Thyroid gland (tissue), 4 donors: ENCODE measurements around the gene FBXL20. TPM values are rescaled to one million over a fixed set of nuclear protein-coding genes. Genes with fewer than 3 reads are reported as not detected.
"Not testable (repeated sequence)": the region's sequence is repeated elsewhere in the genome, so short reads cannot be mapped to it uniquely, and the experiment has no call there.

Source experiments
- DNase-seq, 2 donors: peaks; one replicate each; pipeline ENCODE4 v3.0.0-alpha.2; 2019
- H3K27ac ChIP-seq, 3 donors: fragments of 200-600 bp; sonication (generic); 1 replicate in 2 of 3; 2 replicates in 1 of 3; pipeline ENCODE4 v1.5.1; 2016 to 2019; ENCODE audit warnings: mild to moderate bottlenecking in 1 of 3, moderate library complexity in 1 of 3
- H3K27me3 ChIP-seq: fragments of 200-600 bp; sonication (generic); one replicate; pipeline ENCODE4 v1.5.1; 2019
- H3K36me3 ChIP-seq, 2 donors: fragments of 200-600 bp; sonication (generic); one replicate each; pipeline ENCODE4 v1.5.1; 2016 to 2019
- H3K4me1 ChIP-seq, 2 donors: fragments of 200-600 bp; sonication (generic); one replicate each; pipeline ENCODE4 v1.5.1; 2017 to 2019
- H3K4me3 ChIP-seq, 3 donors: fragments of 200-600 bp; sonication (generic); replicated peaks in 1 of 3; 1 replicate in 2 of 3; 2 replicates in 1 of 3; pipeline ENCODE4 v1.5.1; 2016; ENCODE audit warnings: mild to moderate bottlenecking in 1 of 3
- H3K9me3 ChIP-seq: fragments of 200-600 bp; sonication (generic); one replicate; pipeline ENCODE4 v1.5.1; 2017
- CTCF ChIP-seq, 6 experiments: fragments of 200-600 bp in 3 of 6; fragments of 450-650 bp in 3 of 6; sonication (generic) in 3 of 6; IDR thresholded peaks; one replicate each; pipeline ENCODE4 v1.5.1; 2016 to 2019; ENCODE audit warnings: antibody characterized with exemption in 6 of 6, mild to moderate bottlenecking in 2 of 6, inconsistent platforms in 1 of 6, moderate library complexity in 1 of 6
- POLR2A ChIP-seq, 2 donors: fragments of 450-650 bp; IDR thresholded peaks; one replicate each; pipeline ENCODE4 v1.6.1; 2017; ENCODE audit warnings: antibody characterized with exemption in 2 of 2, mild to moderate bottlenecking in 2 of 2, moderate library complexity in 1 of 2
- WGBS, 2 donors: methylation state at CpG; one replicate each; pipeline ENCODE4 v1.1.5; 2017; 5-methylcytosine and 5-hydroxymethylcytosine counted together
- intact Hi-C: fragments of 100-400 bp; cut with DNase I; formaldehyde crosslinking; loops from one replicate; pipeline ENCODE4 v1.15.1; 2023
- total RNA-seq, 4 donors: library from RNA; depleted of rRNA; stranded (reverse); fragments of >200 nt; gene quantifications; one replicate each; pipeline ENCODE4 v1.2.3, GENCODE V29; 2016

Gene FBXL20
- total RNA-seq, 4 donors from 2014 or later = 17.2 to 27.7 (median 22.2) TPM

GRCh38 chr17:39349246-39349645 lies 52.2 kb downstream of the FBXL20 start:
- no peaks in the 10 kb centered on the region for H3K4me1 ChIP-seq
- 76 to 98% methylated on average over 3 of the region's 3 CpGs for WGBS, 2 donors
- no peak for DNase-seq
- H3K36me3 ChIP-seq = no peaks in the 10 kb centered on the region
- TF ChIP-seq CTCF (IDR thresholded peaks at IDR 0.05) = no peak
- TF ChIP-seq POLR2A (IDR thresholded peaks at IDR 0.05) = no peak
- no peaks in the 10 kb centered on the region for H3K9me3 ChIP-seq
- H3K27me3 ChIP-seq = no peaks in the 10 kb centered on the region
- intact Hi-C loops = no loop called here
- no peak overlapping the region for H3K4me3 ChIP-seq
- H3K27ac ChIP-seq = no peak overlapping the region

GRCh38 chr17:39346863-39347262 lies 54.6 kb downstream of the FBXL20 start:
- H3K27ac ChIP-seq, H3K4me1 ChIP-seq, H3K4me3 ChIP-seq, DNase-seq, H3K9me3 ChIP-seq, intact Hi-C loops, H3K36me3 ChIP-seq, H3K27me3 ChIP-seq: not testable (repeated sequence)
- WGBS, 2 donors = 94 to 96% methylated on average over 5 of the region's 5 CpGs

GRCh38 chr17:39341541-39341940 lies 59.9 kb downstream of the FBXL20 start:
- DNase-seq = no peak
- no peak for TF ChIP-seq POLR2A (IDR thresholded peaks at IDR 0.05)
- TF ChIP-seq CTCF (IDR thresholded peaks at IDR 0.05) = no peak
- 93 to 100% methylated on average over 3 of the region's 3 CpGs for WGBS, 2 donors
- Histone ChIP-seq H3K27me3 (no peaks in the 10 kb centered on the region), H3K9me3 (no peaks in the 10 kb centered on the region), H3K27ac (no peak overlapping the region), H3K36me3 (no peaks in the 10 kb centered on the region), H3K4me3 (no peak overlapping the region), H3K4me1 (peaks cover 5 to 15% of the 10 kb centered on the region in 2 donors)
- intact Hi-C loops = no loop called here

- no peak overlapping the region for H3K4me3 ChIP-seq
- TF ChIP-seq CTCF (IDR thresholded peaks at IDR 0.05) = no peak
- TF ChIP-seq POLR2A (IDR thresholded peaks at IDR 0.05) = no peak
- H3K27me3 ChIP-seq = no peaks in the 10 kb centered on the region
- H3K36me3 ChIP-seq = no peaks in the 10 kb centered on the region
- H3K9me3 ChIP-seq = no peaks in the 10 kb centered on the region
- H3K27ac ChIP-seq = no peak overlapping the region
- DNase-seq = no peak
- intact Hi-C loops = no loop called here
- H3K4me1 ChIP-seq = peaks cover 10 to 20% of the 10 kb centered on the region in 2 donors
These were observed 60.7 kb downstream of the FBXL20 start for GRCh38 chr17:39340731-39341130.

GRCh38 chr17:39339272-39339671 lies 62.2 kb downstream of the FBXL20 start:
- Histone ChIP-seq H3K9me3 (no peaks in the 10 kb centered on the region), H3K27me3 (no peaks in the 10 kb centered on the region), H3K4me1 (peaks cover 13 to 33% of the 10 kb centered on the region in 2 donors), H3K27ac (no peak overlapping the region), H3K36me3 (no peaks in the 10 kb centered on the region), H3K4me3 (no peak overlapping the region)
- DNase-seq = no peak
- TF ChIP-seq POLR2A (IDR thresholded peaks at IDR 0.05) = no peak
- no peak for TF ChIP-seq CTCF (IDR thresholded peaks at IDR 0.05)
- WGBS, 2 donors = 24 to 47% methylated on average over 2 of the region's 2 CpGs
- intact Hi-C loops = no loop called here

GRCh38 chr17:39337649-39338048 lies 63.8 kb downstream of the FBXL20 start:
- intact Hi-C loops, DNase-seq, H3K9me3 ChIP-seq, H3K4me3 ChIP-seq, H3K36me3 ChIP-seq, H3K27me3 ChIP-seq: not testable (repeated sequence)
- Histone ChIP-seq H3K4me1 (peaks cover 13 to 33% of the 10 kb centered on the region in 2 donors), H3K27ac (peak overlapping the region in 1 of 3 donors; percentile 24)
- 92 to 98% methylated on average over 4 to 7 of the region's 26 CpGs for WGBS, 2 donors
